HS-27A (cell line): ENCODE measurements around the gene INKA2.

Source experiments
- DNase-seq: peaks from one replicate; pipeline ENCODE4 v3.0.0-alpha.2; 2012; ENCODE audit warnings: low read depth, missing footprints

Gene INKA2

DNA sequence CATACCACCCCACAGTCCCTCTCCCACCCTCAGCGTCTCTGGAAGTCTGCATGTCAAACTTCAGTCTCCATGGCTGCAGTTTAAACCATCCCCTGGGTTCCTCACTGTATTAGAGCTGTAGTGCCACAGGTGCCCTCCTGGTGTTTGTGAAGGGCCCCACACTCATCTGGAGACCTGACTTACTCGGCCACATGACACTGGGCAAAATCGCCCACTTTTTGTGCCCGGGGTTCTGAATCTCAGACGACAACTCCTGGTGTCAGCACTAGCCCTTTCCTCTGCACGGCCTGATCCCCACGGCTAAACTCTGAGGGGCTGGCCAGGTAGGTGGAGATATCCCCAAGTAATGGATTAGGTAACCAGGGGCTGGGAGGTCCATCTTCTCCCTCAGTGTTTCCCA, 6.5 kb downstream of the INKA2 start:
- no peak for DNase-seq

DNA sequence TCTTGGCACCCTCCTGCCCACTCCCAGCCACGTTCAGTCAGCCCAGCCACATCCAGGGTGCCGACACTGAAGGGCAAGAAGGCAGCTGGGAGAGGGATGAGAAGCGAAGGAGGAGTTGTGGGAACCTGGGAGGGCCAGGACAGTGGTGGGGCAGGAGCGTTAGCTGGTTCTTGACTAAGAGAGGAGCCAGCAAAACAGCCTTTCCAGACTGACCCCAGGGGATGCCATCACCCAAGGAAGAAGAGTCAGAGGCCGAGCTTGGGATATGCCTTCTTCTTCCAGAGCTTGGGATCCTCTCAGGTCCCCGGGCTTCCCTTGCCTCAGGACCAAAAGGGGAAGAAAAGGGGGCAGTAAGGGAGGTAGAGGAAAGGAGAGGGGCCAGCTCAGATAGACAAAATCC, 7.2 kb downstream of the INKA2 start:
- no peak for DNase-seq

DNA sequence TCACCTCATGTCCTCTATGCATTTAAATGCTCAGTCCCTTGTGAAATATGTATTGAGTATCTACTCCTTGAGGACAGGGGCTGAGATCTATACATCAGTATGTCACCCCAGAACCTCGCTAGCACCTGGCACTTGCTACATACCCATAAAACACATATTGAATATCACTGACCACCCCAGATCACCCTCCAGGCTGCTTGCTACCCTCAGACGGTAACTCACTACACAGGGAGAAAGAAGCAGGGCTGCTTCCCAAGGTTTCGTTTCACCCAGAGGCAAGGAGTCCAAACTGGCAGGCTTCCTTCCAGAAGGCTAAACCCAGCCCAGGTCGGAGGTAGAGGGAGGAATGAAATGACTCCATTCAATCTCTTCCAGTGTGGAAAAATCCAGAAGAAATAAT, 8.5 kb downstream of the INKA2 start:
- no peak for DNase-seq

DNA sequence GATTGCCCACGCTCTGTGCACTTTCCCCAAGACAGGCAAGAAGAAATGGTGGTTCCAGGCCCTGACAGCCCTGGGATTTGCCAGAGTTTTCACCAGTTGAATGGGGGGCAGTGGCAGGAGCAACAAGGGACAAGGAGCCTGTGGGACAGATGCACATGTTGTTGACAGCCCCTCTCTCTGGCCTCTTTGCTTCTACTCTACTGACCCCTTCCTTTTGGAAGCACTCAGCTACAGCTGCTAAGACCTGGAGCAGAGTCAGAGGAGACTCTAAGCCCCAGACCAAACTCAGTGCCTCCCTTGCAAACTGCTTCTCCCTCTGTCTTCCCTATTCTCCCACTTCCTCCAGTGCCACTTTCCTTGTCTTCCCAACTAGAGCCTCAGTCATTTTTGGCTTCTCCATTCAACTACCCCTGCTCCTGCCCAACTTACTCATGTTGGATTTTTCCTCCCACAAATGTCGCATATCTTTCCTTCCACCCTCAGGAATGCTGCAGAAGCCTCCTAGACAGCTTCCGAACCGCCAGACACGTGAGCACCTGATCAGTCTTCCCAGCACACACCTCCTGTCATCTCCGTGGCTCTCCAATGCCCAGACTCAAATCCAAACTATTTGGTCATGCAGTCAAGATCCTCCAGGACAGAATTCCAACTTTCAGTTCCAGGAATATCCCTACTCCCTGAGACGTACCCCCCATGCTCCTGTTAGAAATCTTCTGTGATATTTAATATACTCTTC, 9.1 kb downstream of the INKA2 start:
- DNase-seq = no peak

DNA sequence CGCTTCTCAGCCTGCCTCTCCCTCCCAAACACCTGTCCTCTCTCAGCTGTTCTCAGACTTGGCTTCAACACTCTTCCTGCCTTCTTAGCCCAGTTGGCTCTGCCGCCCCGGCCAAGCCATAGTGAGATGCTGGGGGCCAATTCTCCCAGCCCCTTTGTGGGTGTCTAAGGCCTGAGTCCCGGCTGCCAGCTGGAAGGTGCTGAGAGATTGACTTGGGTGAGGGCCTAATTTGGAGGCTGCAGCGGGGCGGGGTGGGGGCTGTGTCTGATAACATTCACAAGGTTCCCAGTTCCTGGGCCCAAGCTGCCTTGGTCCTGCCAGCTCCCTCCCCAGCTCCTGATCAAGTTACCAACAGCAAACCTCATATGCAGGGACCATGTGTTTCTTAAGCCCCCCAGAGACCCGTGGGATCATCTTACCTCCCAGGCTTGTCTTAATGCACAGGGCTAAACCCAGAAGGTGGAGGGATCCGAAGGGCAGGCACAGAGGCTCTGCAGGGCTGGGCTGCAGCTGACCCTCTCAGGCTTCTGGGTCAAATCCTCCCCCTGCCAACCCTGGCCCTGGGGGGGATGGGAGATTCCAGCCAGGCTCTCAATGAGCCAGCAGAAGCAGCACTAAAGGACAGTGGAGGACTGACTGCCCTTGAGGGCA, 9.8 kb downstream of the INKA2 start:
- DNase-seq = no peak

DNA sequence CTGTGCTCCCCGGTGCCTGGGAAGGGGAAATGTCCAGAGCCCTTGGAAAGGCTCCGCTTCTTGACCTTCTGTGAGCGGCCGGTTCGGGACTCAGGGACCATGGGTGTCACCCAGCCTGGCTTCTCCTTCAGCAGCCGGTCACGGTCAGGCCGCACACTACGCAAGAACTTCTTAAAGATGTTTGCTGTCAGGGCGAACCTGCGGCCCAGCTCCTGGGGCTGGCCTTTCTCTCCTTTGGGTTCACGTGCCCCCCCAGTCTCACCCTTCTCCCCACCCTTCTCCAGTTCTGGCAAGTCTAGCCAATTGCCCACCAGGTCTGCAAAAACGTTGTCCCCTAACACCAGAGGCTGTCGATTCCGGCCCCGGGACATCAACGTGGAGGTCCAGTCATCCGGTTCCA, 12.1 kb downstream of the INKA2 start:
- DNase-seq = no peak

DNA sequence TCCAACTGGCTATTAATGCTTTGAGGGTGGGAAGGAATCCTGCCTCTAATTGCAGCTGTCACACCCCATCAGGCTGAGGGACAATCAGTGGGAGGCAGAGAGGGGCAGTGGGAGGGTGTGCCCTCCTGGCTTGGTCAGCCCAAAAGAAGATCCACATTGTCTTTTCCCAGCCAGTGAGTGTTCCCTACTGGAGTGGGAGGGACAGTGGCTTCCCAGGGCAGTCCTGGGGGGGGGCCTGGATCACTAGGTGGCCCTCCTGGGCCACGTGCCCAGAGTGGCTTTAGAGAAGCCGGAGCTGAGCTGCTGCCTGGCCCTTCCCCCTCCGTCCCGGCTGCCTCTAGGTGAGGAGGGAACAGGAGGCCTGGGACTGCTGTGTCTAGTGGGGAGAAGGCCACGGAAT, 14.0 kb downstream of the INKA2 start:
- DNase-seq = no peak

DNA sequence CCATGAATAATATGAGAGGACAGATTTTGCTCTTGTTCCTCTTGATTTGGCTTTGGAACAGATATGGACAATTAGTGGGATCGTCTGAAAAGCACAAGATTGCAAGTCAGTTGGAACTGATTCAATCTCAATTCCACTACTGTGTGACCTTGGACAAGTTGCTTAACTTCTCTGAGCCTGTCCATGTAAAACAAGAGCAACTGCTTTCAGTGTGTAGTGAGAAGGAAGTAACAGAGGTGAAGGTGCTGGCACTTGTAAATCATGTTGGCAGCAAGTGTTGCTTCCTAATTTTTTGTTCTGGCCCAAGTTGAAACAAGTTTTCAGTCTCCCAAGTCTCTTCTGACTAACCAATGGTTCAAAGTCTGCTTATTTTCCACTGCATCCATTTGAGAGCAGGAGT, 15.3 kb downstream of the INKA2 start:
- no peak for DNase-seq

DNA sequence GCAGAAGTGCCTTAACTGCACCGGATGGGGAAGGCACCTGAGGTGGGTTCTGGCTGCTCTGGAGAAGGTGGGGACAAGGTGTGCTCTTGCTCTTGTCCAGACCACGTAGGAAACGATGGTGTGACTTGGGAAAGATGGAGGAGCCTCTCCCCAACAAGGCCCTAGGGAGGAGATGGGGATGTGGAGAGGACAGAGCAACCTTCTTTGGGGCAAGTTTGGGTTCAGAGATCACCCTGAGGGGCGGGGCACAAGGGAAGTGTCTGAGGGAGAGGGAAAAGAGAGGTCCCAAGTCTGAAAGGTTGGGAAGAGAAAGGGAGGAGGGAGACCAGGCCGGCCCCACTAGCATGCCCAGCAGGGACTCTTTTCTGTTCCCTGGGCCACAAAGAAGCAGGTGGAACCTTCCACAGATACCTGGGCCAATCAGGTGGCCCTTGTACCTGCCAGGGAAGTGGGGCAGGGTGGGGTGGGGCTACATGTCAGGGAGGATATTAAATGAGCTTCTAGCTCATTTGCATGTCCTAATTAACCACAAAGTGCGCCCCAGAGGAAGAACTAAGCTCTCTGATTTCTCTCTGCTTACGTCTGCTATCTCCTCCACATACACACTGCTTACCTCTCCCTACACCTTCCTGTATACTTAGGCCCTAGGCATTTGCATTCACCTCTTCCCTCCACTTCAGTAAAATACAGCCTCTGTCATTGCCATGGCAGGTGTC, 15.9 kb downstream of the INKA2 start:
- DNase-seq = no peak

DNA sequence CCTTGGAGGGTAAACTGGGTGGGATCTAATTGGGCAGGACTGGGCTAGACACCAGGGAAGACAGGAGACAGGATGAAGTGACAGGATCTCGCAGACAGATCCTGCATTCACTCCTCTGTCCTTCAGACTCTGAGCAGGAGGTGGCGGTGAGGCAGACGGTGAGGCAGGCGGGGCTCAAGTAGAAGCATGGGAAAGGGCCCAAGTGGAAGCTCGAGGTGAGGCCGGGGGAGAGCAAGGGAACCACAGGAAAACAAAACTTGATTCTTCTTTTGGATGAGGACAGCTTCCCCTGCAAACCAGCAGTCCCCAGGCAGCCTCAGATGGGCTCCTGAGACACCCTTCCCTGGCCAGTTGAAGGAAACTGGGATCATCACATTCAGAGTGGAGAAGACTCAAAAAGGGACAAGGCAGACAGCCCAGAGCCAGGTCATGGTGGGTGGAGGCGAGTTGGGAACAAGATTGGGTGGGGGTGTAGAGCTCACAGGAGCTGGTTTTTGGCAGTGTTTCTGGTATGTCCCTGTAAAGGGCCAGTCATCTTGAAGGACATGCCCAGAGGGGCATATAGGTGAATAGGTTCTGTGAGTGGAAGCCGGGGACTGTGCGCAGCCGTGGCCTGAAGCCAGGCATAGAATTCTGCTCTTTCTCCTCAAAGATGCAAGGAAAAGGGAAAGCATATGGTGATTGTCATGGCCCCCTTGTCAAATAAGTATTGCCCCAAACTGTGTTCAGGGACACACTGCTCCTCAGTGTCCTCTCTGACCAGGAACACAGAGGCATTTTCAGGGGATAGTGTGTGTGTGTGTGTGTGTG, 18.0 kb downstream of the INKA2 start:
- DNase-seq = no peak

DNA sequence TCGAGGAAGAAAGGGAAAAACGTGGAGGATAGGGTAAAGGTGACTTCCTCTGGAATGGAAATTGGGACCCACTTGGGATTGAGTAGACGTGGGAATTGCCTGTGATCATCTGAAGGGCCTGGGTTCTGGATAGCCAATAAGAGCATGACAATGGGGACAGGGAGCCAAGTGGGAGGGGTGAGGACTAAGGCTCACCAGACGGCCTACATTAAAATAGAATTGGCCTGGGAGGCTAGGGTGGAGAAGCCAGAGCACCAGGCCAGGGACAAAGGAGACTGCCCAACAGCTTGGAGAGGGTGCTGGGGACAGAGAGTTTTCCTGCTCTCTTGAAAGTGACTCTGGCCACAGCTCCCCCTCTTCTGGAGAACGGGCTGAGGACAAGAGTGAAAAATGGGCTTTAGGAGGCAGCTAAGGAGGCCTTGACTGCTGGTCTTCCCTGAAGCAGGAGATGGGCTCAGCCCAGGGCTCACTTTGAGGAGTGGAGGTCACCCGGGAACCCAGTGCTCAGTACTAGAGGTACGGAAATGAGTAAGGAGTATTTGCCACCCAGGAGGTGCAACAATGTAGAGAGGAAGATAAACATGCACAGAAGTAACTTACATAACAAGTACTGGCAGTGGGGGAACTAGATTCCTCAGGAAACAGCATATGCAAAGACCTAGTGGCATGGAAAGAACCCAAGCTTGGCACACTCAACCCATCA, 18.8 kb downstream of the INKA2 start:
- no peak for DNase-seq

DNA sequence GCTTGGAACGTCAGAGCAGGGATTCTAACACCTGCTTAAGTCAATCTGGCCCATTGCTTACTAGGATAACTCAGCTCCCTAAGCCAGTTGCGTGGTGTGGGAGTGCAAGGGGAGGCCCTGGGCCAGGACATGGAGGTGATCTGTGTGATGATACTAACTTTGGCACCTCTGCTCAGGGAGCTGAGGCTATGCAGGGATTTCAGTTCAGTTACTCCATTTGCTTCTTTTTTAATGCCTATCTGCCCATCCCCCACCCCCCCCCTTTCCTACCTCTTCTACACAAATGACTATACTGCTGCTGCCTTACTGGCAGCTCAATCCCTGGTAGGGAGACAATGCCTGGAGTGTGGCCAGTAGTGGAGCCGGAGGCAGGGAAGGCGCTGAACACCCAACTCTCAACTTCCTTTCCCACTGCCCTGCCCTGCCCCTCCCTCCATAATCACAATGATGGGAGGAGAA, 19.5 kb downstream of the INKA2 start:
- no peak for DNase-seq

DNA sequence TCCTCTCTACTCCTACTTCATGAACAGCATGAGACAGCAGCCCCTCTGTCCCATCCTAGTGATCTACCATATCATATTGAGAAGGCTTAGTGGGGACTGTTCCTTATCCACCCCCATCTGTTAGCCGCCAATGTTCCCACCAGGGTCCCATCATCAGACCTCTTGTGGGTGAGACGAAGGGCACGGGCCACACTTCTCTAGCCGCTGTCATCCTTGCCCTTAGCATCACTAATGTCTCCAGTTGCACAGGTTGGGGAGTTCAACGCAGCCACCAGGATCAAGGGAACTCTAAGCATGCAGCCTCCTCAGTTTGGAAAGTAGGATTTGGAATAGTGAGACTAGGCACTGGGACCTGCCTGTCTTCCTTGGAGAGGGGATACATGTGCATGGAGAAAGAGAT, 20.1 kb downstream of the INKA2 start:
- no peak for DNase-seq

DNA sequence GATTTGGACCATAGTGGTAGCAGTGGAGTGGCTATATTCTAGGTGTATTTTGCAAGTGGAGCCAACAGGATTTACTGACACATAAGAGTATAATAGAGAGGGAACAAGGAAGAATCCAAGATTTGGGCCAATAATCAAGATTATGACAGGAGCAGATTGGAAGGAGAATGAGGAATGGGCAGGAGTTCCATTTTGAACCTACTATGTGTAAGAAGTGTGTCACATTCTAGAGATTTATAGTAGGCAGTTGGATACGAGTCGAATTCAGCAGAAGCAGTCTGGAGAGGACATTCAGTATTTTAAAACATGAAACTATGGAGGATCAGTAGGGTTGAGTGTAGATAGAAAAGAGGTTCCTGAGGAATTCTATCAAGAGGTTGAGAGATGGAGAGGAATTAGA, 21.7 kb downstream of the INKA2 start:
- no peak for DNase-seq

DNA sequence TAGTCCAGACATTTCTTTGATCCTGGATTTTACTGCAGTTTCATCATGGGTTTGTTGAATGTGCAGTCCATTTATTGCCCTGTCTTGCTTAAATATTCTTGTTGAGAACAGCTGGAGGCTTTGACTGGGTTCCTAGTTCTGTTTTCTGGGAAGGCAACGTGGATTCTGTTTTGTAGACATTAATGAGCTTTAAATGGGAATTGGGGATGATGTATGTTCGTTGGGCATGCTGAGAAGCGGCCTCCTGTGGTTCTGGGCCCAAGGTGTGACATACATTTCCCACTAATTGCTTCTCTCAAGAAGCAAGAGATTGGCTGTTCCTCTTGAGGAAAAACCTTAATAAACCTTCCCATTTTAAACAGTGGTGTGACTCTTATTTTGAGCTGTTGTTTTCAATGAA, 22.9 kb downstream of the INKA2 start:
- DNase-seq = no peak

DNA sequence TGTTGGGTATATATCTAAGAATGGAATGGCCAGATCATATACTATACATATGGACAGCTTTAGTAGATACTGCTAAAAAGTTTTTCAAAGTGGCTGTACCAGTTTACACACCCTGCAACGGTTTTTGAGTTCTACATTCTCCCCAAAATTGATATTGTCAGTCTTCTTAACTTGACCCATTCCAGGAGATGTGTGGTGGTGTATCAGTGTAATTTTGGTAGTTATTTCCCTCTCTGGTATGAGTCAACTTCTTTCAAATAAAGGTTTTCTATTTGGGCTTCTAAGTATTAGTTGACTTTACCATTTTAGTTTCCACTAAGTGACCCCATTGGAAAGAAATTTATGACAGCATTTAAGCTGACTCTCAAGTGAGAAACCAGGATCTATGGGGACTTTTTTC, 29.2 kb downstream of the INKA2 start:
- no peak for DNase-seq

DNA sequence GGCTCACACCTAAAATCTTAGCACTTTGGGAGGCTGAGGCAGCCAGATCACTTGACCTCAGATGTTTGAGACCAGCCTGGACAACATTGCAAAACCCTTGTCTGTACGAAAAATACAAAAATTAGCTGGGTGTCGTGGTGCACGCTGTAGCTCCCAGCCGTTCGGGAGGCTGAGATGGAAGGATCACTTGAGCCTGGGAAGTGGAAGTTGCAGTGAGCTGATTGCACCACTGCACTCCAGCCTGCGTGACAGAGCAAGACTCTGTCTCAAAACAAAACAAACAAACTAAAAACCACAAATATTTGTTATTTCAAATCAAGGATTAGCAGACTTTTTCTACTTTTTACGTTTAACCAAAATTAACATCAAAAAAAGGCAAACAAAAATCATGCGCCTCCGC, 31.3 kb downstream of the INKA2 start:
- DNase-seq = no peak

DNA sequence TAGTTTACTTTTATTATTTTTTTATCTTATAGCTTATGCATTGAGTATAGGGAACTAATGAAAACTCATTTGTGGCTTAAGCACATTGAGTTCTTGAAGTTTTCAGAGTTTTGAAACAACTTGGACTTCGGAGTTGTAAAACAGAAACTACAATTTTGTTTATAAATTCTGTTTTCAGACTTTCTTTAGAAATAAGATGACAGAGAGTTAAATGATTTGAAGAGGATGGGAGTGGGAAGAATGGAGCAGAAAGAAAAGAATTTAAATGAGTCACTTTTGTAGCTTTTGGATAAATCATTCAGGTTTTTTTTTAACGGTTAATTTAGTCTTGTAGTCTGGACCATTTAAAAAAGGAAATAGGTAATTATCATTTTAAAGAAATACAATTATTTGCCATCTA, 32.3 kb downstream of the INKA2 start:
- no peak for DNase-seq

DNA sequence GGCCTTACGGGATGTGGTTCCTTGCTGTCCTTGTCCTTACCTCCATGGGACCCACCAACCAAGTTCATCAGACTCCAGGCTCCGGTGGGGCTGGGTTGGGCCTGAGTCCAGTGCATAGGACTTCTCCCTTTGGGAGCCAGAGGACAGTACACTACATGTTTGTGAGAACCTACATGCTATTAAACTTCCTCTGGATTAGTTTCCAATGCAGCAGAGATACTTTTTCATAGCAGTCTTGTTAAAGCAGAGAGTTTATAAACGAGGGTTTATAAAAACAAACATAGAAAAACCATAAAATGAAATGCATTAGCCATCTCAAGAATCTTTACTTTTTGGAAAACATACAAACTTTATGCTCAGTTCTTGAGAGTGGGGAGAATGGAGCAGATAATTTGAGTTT, 33.4 kb downstream of the INKA2 start:
- DNase-seq = no peak

DNA sequence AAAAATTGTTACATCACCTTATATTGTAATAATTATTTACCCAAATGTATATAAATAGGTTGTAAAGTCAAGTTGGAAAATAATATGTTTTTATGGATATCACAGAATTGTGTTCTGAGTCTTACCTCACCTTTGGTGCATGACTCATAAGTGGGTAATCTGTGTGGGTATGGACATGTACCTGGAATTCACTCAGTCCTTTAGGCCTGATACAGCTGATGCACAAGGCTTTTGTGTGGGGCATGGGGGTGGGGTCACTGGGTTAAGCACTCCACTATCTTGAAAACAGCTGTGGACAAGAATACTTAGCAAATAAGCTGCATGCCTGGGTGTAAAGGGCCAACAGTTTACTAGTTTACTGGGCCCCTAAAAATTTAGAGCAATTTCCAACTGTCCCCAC, 34.4 kb downstream of the INKA2 start:
- DNase-seq = no peak

DNA sequence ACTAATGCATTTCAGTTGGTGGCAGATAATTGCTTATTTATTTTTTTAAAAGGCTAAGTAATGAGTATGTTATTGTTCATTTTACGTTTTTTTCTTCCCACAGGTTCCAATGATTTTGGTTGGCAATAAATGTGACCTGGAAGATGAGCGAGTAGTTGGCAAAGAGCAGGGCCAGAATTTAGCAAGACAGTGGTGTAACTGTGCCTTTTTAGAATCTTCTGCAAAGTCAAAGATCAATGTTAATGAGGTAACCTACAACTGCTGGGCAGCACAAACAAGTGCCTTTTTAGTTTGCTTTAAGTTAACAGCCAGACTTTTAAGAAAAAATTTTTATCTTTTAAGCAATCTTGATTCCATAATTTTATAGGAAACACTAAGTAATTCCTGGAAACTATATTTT, 35.0 kb downstream of the INKA2 start:
- no peak for DNase-seq

DNA sequence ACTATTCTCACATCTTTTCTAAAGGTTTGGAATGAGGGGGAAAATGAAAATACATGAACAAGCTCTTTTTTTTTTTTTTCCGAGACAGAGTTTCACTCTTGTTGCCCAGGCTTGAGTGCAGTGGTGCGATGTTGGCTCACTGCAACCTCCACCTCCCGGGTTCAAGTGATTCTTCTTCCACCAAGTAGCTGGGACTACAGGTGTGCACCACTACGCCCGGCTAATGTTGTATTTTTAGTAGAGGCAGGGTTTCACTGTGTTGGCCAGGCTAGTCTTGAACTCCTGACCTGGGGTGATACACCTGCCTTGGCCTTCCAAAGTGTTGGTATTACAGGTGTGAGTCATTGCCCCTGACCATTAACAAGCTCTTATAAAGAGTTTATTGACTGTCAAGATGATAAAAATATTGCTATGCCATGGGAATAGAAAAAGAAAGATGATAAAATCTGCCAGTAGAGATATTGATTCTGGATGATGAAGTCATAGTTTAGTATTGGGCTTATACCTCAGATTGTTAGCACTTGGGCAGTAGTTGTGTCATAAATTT, 36.6 kb downstream of the INKA2 start:
- DNase-seq = no peak
